SK-N-SH (cell line): ENCODE measurements around the gene RAPGEF1.

Experiments used
- CHD2 ChIP-seq: fragments of 150-350 bp; IDR thresholded peaks from 2 replicates; pipeline ENCODE4 v1.6.1; 2018; ENCODE audit warnings: low read length; ENCODE audit not compliant: partially characterized antibody
- CTCF ChIP-seq: fragments of 200-600 bp; sonication (generic); IDR thresholded peaks from 2 replicates; pipeline ENCODE4 v1.6.1; 2017; ENCODE audit warnings: antibody characterized with exemption, mild to moderate bottlenecking, moderate library complexity
- EP300 ChIP-seq, 2 experiments: IDR thresholded peaks; 2 replicates each; pipeline versions ENCODE4 v1.4.0 to v1.6.1; 2012; ENCODE audit warnings: borderline replicate concordance in 1 of 2, low read depth in 1 of 2, low read length in 1 of 2
- FOXM1 ChIP-seq: IDR thresholded peaks from 2 replicates; pipeline ENCODE4 v1.4.0; 2012; ENCODE audit warnings: low read depth, mild to moderate bottlenecking
- MXI1 ChIP-seq: IDR thresholded peaks from 2 replicates; pipeline ENCODE4 v1.6.1; 2012; ENCODE audit warnings: mild to moderate bottlenecking, low read depth, low read length, improper control_type of control experiment
- POLR2AphosphoS5 ChIP-seq: IDR thresholded peaks from 2 replicates; pipeline ENCODE4 v1.6.1; 2012; ENCODE audit warnings: low read depth, low read length
- RAD21 ChIP-seq: IDR thresholded peaks from 2 replicates; pipeline ENCODE4 v1.6.1; 2012; ENCODE audit warnings: mild to moderate bottlenecking, low read length
- REST ChIP-seq: IDR thresholded peaks from 2 replicates; pipeline ENCODE4 v1.6.1; 2012; ENCODE audit warnings: mild to moderate bottlenecking, low read depth, low read length, moderate library complexity
- RFX5 ChIP-seq: IDR thresholded peaks from 2 replicates; pipeline ENCODE4 v1.6.1; 2012; ENCODE audit warnings: mild to moderate bottlenecking, improper control_type of control experiment, low read length
- RXRA ChIP-seq: IDR thresholded peaks from 2 replicates; pipeline ENCODE4 v1.4.0; 2012; ENCODE audit warnings: low read depth, mild to moderate bottlenecking, borderline replicate concordance
- TEAD4 ChIP-seq: IDR thresholded peaks from 2 replicates; pipeline ENCODE4 v1.4.0; 2012; ENCODE audit warnings: mild to moderate bottlenecking, borderline replicate concordance; ENCODE audit not compliant: insufficient read depth
- USF2 ChIP-seq: fragments of 150-350 bp; IDR thresholded peaks from 2 replicates; pipeline ENCODE4 v1.6.1; 2017; ENCODE audit warnings: antibody characterized with exemption, low read length, low read depth, borderline replicate concordance
- ZBTB33 ChIP-seq: IDR thresholded peaks from 2 replicates; pipeline ENCODE4 v1.4.0; 2012; ENCODE audit warnings: low read depth, borderline replicate concordance

GRCh38 chr9:131554843-131555351 lies 185.0 kb downstream of the RAPGEF1 start:
- TF ChIP-seq EP300 (IDR thresholded peaks at IDR 0.05; ENCODE audit: borderline replicate concordance in 1 of 2, low read depth in 1 of 2, low read length in 1 of 2): no peak
- no peak for TF ChIP-seq CTCF
- TF ChIP-seq ZBTB33: no peak
- no peak for TF ChIP-seq USF2
- no peak for TF ChIP-seq RAD21
- TF ChIP-seq RXRA: no peak
- TF ChIP-seq MXI1: no peak
- no peak for TF ChIP-seq POLR2AphosphoS5
- no peak for TF ChIP-seq CHD2
- TF ChIP-seq REST: no peak
- no peak for TF ChIP-seq FOXM1
- TF ChIP-seq RFX5: no peak
- no peak for TF ChIP-seq TEAD4
